ENCODE data around the gene RDX.

GRCh38 chr11:110196241-110196754 is 100.1 kb downstream of the RDX start:
- TF ChIP-seq CTCF (IDR thresholded peaks at IDR 0.05; ENCODE audit: low read length) = no peak
- no peak for TF ChIP-seq EZH2 (optimal IDR thresholded peaks at IDR 0.05; ENCODE audit: low read depth, low read length)
